Loucy (cell line): ENCODE data around the gene INPP5D.

Experiments
- EZH2phosphoT487 ChIP-seq: fragments of 200-600 bp; IDR thresholded peaks from 2 replicates; pipeline ENCODE4 v1.6.1; 2018; ENCODE audit warnings: antibody characterized with exemption, mild to moderate bottlenecking, moderate library complexity, borderline replicate concordance
- TF ChIP-seq, protein P1 (sequence below): fragments of 200-600 bp; sonication (generic); conservative IDR thresholded peaks from 2 replicates; pipeline ENCODE4 v1.5.1; 2014; ENCODE audit warnings: mild to moderate bottlenecking, antibody characterized with exemption, low read length

DNA sequence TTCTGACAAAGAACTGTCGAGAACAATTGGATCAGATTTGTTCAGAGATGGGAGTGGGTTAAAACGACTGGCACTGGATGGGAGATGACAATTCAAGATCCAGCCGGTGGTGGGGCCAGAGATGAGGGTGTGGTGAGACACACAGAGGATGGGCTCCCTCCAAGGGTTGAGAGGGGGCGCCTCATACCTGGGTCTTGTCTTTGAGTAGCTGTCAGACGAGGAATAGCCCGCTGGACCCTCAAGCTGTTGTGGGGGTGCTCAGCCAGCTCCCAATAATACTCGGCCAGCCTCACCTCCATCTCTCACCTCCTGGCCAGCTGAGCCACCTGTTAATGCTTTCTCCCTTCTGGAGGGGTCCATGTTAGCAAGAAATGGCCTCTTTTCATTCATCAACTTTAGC is 14.0 kb downstream of the INPP5D start:
- TF ChIP-seq EZH2phosphoT487: no peak
- TF ChIP-seq, protein P1, sequence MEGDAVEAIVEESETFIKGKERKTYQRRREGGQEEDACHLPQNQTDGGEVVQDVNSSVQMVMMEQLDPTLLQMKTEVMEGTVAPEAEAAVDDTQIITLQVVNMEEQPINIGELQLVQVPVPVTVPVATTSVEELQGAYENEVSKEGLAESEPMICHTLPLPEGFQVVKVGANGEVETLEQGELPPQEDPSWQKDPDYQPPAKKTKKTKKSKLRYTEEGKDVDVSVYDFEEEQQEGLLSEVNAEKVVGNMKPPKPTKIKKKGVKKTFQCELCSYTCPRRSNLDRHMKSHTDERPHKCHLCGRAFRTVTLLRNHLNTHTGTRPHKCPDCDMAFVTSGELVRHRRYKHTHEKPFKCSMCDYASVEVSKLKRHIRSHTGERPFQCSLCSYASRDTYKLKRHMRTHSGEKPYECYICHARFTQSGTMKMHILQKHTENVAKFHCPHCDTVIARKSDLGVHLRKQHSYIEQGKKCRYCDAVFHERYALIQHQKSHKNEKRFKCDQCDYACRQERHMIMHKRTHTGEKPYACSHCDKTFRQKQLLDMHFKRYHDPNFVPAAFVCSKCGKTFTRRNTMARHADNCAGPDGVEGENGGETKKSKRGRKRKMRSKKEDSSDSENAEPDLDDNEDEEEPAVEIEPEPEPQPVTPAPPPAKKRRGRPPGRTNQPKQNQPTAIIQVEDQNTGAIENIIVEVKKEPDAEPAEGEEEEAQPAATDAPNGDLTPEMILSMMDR: no peak
